GM10248 (cell line): ENCODE measurements around the gene SFT2D3.

ENCODE experiments used
- CTCF ChIA-PET: fragments of 300-600 bp; sonication (Branson Sonifier 250); formaldehyde crosslinking; extraction: SDS; loops from one replicate; lab custom pipeline; 2021; ENCODE audit warnings: antibody characterized with exemption; lab: Yijun Ruan, JAX
- POLR2A ChIA-PET: fragments of 350-650 bp; sonication (Branson Sonifier 250); formaldehyde crosslinking; extraction: SDS; loops from one replicate; lab custom pipeline; 2020; ENCODE audit warnings: antibody characterized with exemption; lab: Yijun Ruan, JAX
- DNase-seq: peaks from one replicate; pipeline ENCODE4 v3.0.0; 2012; ENCODE audit errors: extremely low spot score
- TF ChIP-seq, protein P1 (sequence below): IDR thresholded peaks from 2 replicates; pipeline ENCODE4 v1.5.1; 2012; ENCODE audit warnings: mild to moderate bottlenecking, low read depth; ENCODE audit errors: extremely low read depth, missing control alignments, control extremely low read depth

The SFT2D3 gene

DNA sequence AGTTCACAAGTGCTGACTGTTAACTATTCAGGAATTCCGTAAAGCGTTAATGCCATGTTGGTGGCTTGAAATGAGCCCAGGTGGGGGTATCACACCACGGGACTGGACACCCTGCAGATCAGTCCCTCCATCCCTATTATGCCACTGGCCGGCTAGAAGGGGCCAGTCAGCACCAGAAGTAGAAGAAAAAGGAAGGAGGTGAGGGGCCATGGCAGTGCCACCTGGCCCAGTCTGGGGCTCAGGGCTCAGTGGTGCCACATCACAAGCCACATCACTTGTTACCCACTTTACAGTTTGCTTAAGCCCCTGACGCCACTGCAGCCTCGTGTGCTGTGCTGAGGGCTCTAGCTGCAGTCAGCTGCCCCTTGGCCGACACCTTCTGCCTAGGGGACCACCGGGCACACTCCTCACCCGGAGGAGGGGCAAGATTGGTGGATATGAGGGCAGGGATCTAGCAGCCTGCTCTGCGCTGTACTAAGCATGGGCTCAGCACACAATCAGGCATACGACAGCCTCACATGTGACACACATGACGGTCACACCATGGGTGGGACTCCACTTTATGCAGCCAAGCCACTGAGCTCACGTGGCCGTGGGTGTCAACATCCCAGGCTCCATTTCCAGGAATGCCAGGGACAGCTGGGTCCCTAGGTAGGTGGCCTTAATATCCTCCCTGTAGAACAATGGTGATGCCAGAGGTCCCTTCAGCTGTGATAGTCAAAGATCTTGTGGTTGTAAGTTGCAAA, 29.6 kb upstream of the SFT2D3 start:
- ChIA-PET CTCF (interaction anchor here (0.9 kb wide), 1 partner anchor 22 kb away, joined by 3 read pairs; no protein-coding TSS in a partner anchor), POLR2A (no interaction called here)
- TF ChIP-seq, protein P1, sequence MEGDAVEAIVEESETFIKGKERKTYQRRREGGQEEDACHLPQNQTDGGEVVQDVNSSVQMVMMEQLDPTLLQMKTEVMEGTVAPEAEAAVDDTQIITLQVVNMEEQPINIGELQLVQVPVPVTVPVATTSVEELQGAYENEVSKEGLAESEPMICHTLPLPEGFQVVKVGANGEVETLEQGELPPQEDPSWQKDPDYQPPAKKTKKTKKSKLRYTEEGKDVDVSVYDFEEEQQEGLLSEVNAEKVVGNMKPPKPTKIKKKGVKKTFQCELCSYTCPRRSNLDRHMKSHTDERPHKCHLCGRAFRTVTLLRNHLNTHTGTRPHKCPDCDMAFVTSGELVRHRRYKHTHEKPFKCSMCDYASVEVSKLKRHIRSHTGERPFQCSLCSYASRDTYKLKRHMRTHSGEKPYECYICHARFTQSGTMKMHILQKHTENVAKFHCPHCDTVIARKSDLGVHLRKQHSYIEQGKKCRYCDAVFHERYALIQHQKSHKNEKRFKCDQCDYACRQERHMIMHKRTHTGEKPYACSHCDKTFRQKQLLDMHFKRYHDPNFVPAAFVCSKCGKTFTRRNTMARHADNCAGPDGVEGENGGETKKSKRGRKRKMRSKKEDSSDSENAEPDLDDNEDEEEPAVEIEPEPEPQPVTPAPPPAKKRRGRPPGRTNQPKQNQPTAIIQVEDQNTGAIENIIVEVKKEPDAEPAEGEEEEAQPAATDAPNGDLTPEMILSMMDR, result no peak
- no peak for DNase-seq

DNA sequence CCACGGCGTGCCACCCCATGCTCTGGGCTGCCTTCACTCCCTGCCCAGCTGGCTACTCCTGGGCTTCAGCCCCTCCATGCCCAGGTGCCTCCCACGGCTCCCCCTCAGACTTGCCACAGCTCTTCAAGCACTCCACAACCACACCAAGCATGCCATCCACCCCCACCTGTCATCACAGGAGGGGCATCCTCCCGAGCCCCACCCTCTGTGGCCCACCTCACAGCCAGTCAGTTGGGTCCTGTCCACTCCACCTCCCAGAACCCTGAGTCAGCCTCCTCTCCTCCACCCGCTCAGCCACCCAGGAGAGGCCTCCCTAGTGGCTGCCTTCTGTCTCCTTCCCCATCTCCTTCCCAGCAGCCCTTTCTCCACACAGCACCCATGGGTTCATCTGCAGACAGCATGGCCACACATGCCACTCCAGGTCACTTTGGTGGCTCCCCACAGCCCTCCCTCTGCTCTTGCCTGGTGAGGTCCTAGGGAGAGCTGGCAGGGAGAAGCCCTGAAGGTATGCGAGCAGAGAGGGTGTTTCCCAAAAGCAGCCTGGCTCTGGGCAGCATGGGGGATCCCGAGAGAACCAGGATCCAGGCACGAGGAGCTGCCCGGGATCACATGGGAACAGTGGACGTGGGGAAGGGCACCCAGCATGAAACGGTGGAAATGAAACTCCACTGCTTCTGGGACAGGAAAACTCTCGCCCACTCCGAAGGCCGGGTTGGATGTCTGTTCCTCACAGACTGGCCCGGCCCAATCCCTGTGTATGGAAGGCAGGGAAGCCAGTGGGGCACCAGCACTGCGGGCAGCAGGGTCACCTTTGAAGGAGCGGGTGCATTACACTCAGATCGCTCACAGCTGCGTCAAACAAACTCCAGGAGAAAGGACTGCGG, 28.7 kb upstream of the SFT2D3 start:
- CTCF ChIA-PET, result interaction anchor here (0.9 kb wide), 1 partner anchor 23 kb away, joined by 3 read pairs; no protein-coding TSS in a partner anchor
- POLR2A ChIA-PET, result no interaction called here
- DNase-seq, result no peak
- TF ChIP-seq, protein P1, result no peak

DNA sequence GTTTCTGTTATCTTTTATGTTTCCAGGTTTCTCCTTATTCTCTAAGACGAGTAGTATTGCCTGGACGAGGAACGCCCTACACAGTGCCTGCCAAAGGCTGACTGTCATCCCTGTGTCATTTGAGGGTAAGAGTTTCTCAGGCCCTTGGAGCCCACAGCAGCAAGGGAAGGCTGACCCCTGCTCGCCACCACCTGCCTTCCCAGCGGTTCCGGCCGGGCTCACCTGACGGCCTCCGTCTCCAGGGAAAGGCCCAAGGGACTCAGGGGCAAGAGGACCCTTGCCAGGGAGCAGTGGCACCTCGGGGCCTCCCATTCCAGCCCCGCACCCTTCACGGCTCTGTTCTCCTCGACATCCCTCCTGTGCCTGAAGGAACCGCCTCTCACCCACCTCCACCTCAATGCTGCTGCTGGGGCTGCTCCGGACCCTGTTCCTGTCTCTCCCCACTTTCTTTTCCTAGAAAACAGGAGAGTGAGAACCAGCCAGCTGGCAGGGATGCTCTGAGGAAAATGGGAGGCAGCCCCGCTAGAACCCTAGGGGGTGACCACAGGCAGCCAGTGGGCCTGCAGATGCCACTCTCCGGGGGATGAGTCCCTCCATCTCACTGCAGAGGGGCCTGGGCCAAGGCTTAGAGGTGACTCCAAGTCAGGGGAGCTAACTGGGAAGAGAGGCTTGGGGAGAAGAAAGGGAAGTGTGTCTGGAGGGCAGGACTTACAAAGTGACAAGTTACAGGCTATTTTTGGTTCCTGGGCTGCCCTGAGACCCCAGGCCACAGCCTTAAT, 27.8 kb upstream of the SFT2D3 start:
- ChIA-PET POLR2A (no interaction called here), CTCF (interaction anchor here (1.8 kb wide), 1 partner anchor 24 kb away, joined by 9 read pairs; no protein-coding TSS in a partner anchor)

DNA sequence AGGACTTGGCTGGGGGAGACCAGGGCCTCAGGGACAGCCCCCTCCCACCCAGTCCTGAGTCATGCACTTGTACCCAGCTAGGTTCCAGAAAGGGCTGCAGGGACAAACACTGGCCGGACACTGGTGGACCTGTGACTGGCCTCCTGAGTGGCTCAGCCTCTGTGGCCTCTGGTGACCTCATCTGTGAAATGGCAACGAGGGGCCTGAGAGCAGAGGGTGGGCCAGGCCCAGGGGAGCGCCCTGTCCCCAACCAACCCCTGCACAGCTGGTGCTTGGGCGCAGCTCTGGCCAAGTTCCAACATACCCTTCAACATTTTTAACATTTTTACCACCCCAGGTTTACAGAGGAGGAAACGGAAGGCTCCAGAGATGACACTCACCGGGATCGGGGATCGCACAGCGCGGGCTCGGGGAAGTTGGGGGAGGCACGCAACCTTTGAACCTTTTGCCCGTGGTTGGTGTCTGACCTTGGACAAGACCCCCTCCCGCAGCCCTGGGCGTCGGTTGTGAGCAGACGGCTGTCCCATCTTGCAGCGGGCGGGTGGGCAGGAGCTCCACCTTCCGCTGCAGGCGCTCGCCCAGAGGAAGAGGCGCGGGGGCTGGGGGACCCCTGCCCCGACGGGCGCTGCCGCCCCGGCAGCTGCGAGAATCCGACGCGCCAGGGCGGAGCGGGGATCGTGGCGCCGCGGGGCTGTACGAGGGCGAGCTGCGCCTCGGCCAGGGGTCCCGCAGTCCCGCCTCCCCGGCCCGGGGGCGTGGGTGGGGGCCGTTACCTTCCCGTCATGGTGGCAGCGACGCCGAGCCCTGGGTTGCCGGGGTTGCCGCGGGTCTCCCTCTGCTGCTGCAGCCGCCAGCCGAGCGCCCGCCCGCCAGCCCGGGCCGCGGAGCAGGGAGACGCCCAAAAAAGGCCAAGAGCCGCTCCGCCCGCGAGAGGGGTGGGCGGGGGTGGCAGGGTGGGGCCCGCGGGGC, 26.8 kb upstream of the SFT2D3 start:
- peak; percentile 65 for DNase-seq
- ChIA-PET POLR2A (no interaction called here), CTCF (interaction anchor here (1.8 kb wide), 1 partner anchor 25 kb away, joined by 9 read pairs; no protein-coding TSS in a partner anchor)
- TF ChIP-seq, protein P1, result no peak

More for the DNA sequence above, 27.8 kb upstream of the SFT2D3 start:
- TF ChIP-seq, protein P1, result no peak
- no peak for DNase-seq

DNA sequence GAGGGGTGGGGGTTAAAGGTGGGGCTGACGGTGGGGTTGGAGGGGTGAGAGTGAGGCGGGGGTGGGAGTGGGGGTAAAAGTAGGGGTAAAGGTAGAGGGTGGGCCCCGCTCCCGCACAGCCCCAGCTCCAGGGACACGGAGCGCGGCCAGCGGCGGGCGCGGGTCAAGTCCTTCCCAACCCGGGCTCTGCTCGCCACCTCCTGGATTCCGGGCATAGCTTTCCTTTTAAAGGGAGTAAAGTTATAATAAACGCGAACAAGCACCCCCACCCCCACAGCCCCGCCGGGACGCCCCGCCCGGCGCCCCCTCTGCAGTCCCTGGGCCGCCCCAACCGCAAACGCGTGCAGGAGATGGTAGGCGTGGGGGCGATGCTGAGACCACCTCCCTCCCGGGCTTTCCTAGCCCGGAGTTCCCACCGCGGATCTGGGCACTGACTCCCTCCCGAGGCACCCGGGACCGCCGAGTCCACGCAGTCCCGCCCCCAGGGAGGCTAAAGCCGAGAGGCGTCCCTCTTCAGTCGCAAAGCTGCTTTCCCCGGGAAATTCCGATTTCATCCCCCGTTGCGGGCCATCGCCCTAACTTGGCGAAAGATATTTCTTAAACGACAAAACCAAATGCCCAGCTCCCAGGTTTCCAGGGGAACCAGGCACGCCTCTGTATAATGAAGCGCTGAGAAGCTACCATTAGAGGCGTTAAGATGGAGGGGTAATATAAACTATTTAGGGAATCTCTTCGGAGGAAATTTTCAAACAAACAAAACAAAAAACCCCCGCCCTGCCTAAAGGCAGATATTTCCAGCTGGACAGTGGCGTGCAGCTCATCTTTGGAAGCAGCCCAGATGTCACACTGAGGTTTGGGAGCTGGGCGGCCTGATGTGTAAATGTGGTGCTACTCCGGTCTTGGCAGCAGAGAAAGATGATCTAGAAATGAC, 25.7 kb upstream of the SFT2D3 start, which contains the start of gene LIMS2:
Gene LIMS2, minus strand, starts transcription at position 200 of the 931 bp plus-strand sequence. CDS start 506 bp downstream, outside the sequence.
- TF ChIP-seq, protein P1, result no peak
- no peak for DNase-seq
- POLR2A ChIA-PET, result interaction anchor here (1.0 kb wide), 1 partner anchor 26 kb away, joined by 4 read pairs; the partner anchor contains the start of gene SFT2D3
- CTCF ChIA-PET, result interaction anchor here (1.3 to 2.2 kb wide), 5 partner anchors 12 to 84 kb away, joined by 3 to 9 read pairs (median 9); no protein-coding TSS in a partner anchor
